Adipocyte (in vitro differentiated cells): ENCODE results near the gene RBPJL.

Experiments used
- DNase-seq: peaks from one replicate; pipeline ENCODE4 v3.0.0-alpha.2; 2015; ENCODE audit warnings: low read depth
- H3K27me3 ChIP-seq: replicated peaks from 2 replicates; pipeline ENCODE4 v1.7.0; 2013; ENCODE audit warnings: mild to moderate bottlenecking, low read length, moderate library complexity; ENCODE audit not compliant: control insufficient read depth, insufficient read depth
- H3K36me3 ChIP-seq: 2 replicates; pipeline ENCODE4 v1.7.0; 2013; ENCODE audit warnings: low read length, mild to moderate bottlenecking, moderate library complexity; ENCODE audit not compliant: control insufficient read depth, insufficient read depth, severe bottlenecking
- H3K4me1 ChIP-seq: 2 replicates; pipeline ENCODE4 v1.7.0; 2013; ENCODE audit warnings: mild to moderate bottlenecking, low read length, moderate library complexity; ENCODE audit not compliant: control insufficient read depth, insufficient read depth
- H3K4me3 ChIP-seq: 2 replicates; pipeline ENCODE4 v1.7.0; 2013; ENCODE audit warnings: mild to moderate bottlenecking, low read length, moderate library complexity
- H3K9ac ChIP-seq: 2 replicates; pipeline ENCODE4 v1.7.0; 2013; ENCODE audit warnings: mild to moderate bottlenecking, low read length, moderate library complexity
- H3K9me3 ChIP-seq: 2 replicates; pipeline ENCODE4 v1.7.0; 2013; ENCODE audit warnings: mild to moderate bottlenecking, low read length, moderate library complexity; ENCODE audit not compliant: control insufficient read depth

RBPJL gene

DNA sequence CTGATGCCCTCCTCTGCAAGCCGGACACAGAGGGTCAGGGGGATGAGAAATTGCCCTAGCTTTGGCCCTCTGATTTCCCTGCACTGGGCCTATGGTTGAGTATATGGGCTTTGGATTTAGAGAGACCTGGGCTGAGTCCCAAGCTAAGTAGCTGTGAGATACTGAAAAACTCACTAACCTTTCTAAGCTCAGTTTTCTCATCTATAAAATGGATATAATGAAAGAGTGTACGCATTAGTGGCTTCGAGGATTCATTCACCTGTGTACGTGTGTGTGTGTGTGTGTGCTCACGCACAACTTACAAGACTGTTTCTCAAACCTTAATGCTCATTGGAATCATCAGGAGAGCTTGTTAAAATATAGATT, 12.7 kb upstream of the RBPJL start:
- Histone ChIP-seq H3K27me3 (peaks cover 24% of the 10 kb centered on the region), H3K4me1 (no peaks in the 10 kb centered on the region), H3K36me3 (no peaks in the 10 kb centered on the region), H3K9me3 (peaks cover 5% of the 10 kb centered on the region), H3K4me3 (peak overlapping the region; percentile 77), H3K9ac (no peak overlapping the region)
- DNase-seq: no peak

DNA sequence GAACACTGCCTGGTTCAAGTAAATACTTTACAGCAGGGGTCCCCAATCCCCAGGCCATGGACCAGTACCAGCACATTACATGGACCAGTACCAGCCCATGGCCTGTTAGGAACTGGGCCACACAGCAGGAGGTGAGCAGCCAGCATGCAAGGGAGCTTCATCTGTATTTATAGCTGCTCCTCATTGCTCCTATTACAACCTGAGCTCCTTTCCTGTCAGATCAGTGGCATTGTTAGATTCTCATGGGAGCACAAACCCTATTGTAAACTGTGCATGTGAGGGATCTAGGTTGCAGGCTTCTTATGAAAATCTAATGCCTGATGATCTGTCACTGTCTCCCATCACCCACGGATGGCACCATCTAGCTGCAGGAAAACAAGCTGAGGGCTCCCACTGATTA, 12.0 kb upstream of the RBPJL start:
- no peak for DNase-seq
- Histone ChIP-seq H3K4me1 (no peaks in the 10 kb centered on the region), H3K9me3 (peaks cover 5% of the 10 kb centered on the region), H3K9ac (no peak overlapping the region), H3K27me3 (peaks cover 23% of the 10 kb centered on the region), H3K4me3 (no peak overlapping the region), H3K36me3 (no peaks in the 10 kb centered on the region)

DNA sequence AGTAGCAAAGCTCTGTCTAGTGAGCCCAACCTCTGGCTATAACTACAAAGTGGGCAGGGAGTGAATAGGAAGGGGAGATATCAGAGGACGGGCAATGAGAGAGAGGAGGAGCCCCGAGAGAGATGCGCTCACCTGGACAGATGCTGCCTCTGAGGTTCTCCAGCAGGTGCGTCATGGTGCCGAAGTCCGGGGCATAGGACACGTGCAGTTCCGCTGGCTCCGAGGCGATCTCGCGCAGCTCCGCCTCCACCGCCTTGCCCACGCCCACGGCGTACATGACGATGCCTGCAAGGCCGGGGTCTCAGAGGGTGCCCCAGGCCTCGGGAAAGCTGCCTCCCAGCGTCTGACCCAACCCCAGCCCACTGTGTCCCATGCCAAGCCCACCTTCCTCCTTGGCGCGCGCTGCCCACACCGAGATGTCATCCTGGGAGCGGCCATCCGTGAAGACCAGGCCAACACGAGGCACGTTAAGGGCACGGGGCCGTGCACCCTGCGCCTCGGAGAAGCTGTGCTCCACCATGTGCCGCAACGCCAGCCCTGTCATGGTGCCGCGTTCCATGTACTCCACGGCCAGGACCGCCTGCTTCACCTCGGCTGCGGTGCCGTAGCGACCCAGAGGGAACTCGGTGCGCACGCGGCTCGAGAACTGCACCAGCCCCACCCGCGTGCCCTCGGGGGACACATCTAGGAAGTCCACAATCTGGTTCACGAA, 8.7 kb upstream of the RBPJL start:
- Histone ChIP-seq H3K9ac (no peak overlapping the region), H3K4me1 (no peaks in the 10 kb centered on the region), H3K4me3 (no peak overlapping the region), H3K36me3 (no peaks in the 10 kb centered on the region), H3K27me3 (peaks cover 16% of the 10 kb centered on the region), H3K9me3 (peaks cover 5% of the 10 kb centered on the region)
- no peak for DNase-seq

GRCh38 chr20:45299786-45300185, 6.9 kb upstream of the RBPJL start:
- no peak overlapping the region for H3K9ac ChIP-seq
- no peaks in the 10 kb centered on the region for H3K36me3 ChIP-seq
- no peaks in the 10 kb centered on the region for H3K4me1 ChIP-seq
- DNase-seq: no peak
- H3K9me3 ChIP-seq: peaks cover 1% of the 10 kb centered on the region
- peaks cover 22% of the 10 kb centered on the region for H3K27me3 ChIP-seq
- H3K4me3 ChIP-seq: no peak overlapping the region

DNA sequence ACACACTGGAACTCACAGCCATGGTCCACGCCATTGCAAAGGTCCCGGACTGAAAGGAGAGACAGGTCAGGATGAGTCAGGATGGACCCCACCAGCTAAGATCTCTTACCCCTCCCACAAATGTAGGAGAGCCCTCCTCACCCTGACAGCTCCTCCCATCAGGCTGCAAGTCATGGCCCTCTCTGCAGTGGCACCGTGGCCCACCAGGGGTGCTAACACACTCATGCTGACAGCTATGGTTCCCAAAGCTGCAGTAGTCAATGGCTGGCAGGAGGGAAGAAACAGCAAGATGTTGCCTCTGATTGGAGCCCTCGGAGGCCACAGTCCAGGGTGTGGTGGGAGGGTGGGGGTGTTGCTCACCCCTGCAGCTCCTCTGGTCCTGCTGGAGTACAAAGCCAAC, 5.7 kb upstream of the RBPJL start:
- H3K4me3 ChIP-seq: no peak overlapping the region
- no peak overlapping the region for H3K9ac ChIP-seq
- no peaks in the 10 kb centered on the region for H3K36me3 ChIP-seq
- no peaks in the 10 kb centered on the region for H3K9me3 ChIP-seq
- no peak for DNase-seq
- no peaks in the 10 kb centered on the region for H3K4me1 ChIP-seq
- H3K27me3 ChIP-seq: peaks cover 30% of the 10 kb centered on the region

DNA sequence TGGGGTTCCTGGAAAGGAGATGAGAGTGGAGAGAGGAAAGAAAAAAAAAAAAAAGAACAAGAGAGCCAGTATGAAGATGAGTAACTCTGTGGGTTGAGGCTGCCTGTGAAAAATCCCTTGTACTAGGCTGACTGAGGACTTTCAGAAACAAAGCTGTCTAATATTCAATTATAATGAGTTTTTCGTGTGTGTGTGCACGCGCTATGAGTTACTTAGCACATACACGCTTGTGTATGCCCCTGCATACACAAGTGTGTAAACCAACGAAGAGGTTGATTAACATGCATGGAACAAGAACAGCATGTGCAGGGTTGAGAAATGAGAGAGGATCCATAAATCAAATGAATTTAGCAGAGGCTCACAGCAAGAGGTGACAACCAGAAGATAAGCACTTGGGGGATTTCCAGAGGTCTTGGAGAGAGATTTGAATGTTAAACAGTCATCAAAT, 4.8 kb upstream of the RBPJL start:
- H3K27me3 ChIP-seq: peaks cover 31% of the 10 kb centered on the region
- H3K9ac ChIP-seq: no peak overlapping the region
- no peaks in the 10 kb centered on the region for H3K4me1 ChIP-seq
- H3K4me3 ChIP-seq: no peak overlapping the region
- no peak for DNase-seq
- no peaks in the 10 kb centered on the region for H3K36me3 ChIP-seq
- H3K9me3 ChIP-seq: no peaks in the 10 kb centered on the region

DNA sequence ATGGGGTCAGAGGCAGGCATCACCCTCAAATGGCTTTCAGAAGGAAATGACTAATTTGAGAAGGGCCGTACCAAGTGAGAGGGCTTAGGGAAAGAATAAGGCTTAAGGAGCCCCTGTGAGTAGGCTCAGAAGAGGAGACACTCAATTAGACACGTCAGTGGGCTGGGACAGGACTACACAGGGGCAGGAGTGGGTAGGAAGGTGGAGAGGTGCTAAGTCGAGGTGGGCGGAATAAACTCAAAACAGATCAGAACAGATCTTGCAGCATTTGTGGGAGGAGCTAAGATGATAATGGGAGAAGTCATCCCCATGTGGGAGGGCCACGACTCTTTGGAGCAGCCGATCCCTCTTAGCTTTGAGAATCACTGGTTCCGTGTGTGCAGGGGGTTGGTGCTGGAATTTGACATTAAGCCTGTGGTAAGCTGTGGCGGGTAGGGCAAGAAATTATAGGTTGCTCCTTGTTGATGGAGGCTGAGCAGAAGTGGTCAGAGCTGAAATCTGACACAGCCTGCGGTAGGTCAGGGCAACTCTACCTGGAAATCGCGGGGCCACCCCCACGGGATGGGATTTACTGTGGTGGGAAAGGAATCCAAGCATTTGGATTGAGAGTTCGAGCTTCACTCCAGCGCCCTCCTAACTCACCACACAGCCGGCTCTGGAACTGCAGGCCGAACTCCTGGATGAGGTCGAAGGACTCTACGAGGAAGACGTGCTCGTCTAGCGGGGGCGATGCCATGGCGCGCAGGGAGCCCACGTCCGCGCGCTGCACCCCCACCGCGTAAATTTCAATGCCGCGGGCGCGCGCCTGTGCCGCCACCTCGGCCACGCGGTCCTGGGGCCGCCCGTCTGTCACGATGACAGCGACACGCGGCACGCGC, 2.8 kb upstream of the RBPJL start:
- no peaks in the 10 kb centered on the region for H3K4me1 ChIP-seq
- no peak overlapping the region for H3K4me3 ChIP-seq
- H3K9ac ChIP-seq: no peak overlapping the region
- no peak for DNase-seq
- H3K27me3 ChIP-seq: peaks cover 39% of the 10 kb centered on the region
- H3K9me3 ChIP-seq: no peaks in the 10 kb centered on the region
- H3K36me3 ChIP-seq: no peaks in the 10 kb centered on the region

GRCh38 chr20:45304464-45304999, 2.1 kb upstream of the RBPJL start:
- no peak for DNase-seq

GRCh38 chr20:45305262-45305661, 1.4 kb upstream of the RBPJL start:
- no peaks in the 10 kb centered on the region for H3K4me1 ChIP-seq
- H3K9me3 ChIP-seq: no peaks in the 10 kb centered on the region
- no peak overlapping the region for H3K9ac ChIP-seq
- DNase-seq: no peak
- peaks cover 42% of the 10 kb centered on the region for H3K27me3 ChIP-seq
- H3K36me3 ChIP-seq: no peaks in the 10 kb centered on the region
- H3K4me3 ChIP-seq: no peak overlapping the region

More at GRCh38 chr20:45304464-45304999, 2.1 kb upstream of the RBPJL start:
- no peaks in the 10 kb centered on the region for H3K36me3 ChIP-seq
- no peak overlapping the region for H3K9ac ChIP-seq
- H3K27me3 ChIP-seq: peaks cover 39% of the 10 kb centered on the region
- H3K9me3 ChIP-seq: no peaks in the 10 kb centered on the region
- no peak overlapping the region for H3K4me3 ChIP-seq
- H3K4me1 ChIP-seq: no peaks in the 10 kb centered on the region

GRCh38 chr20:45307076-45307640, 518 bp downstream of the RBPJL start:
- H3K36me3 ChIP-seq: no peaks in the 10 kb centered on the region
- no peak overlapping the region for H3K9ac ChIP-seq
- H3K4me1 ChIP-seq: no peaks in the 10 kb centered on the region
- DNase-seq: no peak
- no peaks in the 10 kb centered on the region for H3K9me3 ChIP-seq
- H3K4me3 ChIP-seq: no peak overlapping the region
- H3K27me3 ChIP-seq: peaks cover 53% of the 10 kb centered on the region

GRCh38 chr20:45308117-45308778, 1.6 kb downstream of the RBPJL start, which contains the start of gene MATN4:
Gene MATN4 (minus strand): TSS chr20:45308299. CDS start chr20:45305582, 2,717 bp downstream.
- H3K9ac ChIP-seq: no peak within 1 kb of the TSS
- H3K27me3 ChIP-seq: peaks cover 58% of the 10 kb centered on the region
- DNase-seq: no peak
- no peaks in the 10 kb centered on the region for H3K4me1 ChIP-seq
- no peak within 1 kb of the TSS for H3K4me3 ChIP-seq
- H3K9me3 ChIP-seq: no peaks in the 10 kb centered on the region
- no peaks in the 10 kb centered on the region for H3K36me3 ChIP-seq
